HEK293 (cell line): ENCODE data around the gene IMMT.
A peak's percentile ranks its signal among the peaks of the same experiment; 100 is the strongest.

Experiments
- CTCF ChIA-PET: fragments of 350-600 bp; formaldehyde crosslinking; extraction: SDS; loops from one replicate; lab custom pipeline; 2021; ENCODE audit warnings: antibody characterized with exemption; lab: Yijun Ruan, JAX
- POLR2A ChIA-PET: fragments of 300-600 bp; formaldehyde crosslinking; extraction: SDS; loops from one replicate; lab custom pipeline; 2020; ENCODE audit warnings: antibody characterized with exemption, inconsistent platforms; lab: Yijun Ruan, JAX
- H3K27ac ChIP-seq: fragments of 200-500 bp; sonication (Bioruptor generic); 2 replicates; pipeline ENCODE4 v1.5.1; 2014; ENCODE audit warnings: low read depth, low read length, control low read depth, inconsistent platforms; ENCODE audit errors: extremely low read depth
- H3K36me3 ChIP-seq, 2 experiments: fragments of 200-500 bp in 1 of 2; sonication (Bioruptor generic) in 1 of 2; 1 replicate in 1 of 2; 2 replicates in 1 of 2; pipeline ENCODE4 v1.5.1; 2014 to 2017; ENCODE audit warnings: inconsistent platforms in 2 of 2, low read length in 2 of 2; ENCODE audit not compliant: control insufficient read depth in 2 of 2, insufficient read depth in 1 of 2
- H3K4me1 ChIP-seq: fragments of 200-500 bp; sonication (Bioruptor generic); 2 replicates; pipeline ENCODE4 v1.5.1; 2014; ENCODE audit warnings: mild to moderate bottlenecking, low read length, inconsistent platforms; ENCODE audit not compliant: control insufficient read depth, insufficient read depth
- H3K4me3 ChIP-seq: 2 replicates; pipeline ENCODE4 v1.5.1; 2011; ENCODE audit warnings: low read depth, mild to moderate bottlenecking, control low read depth, low read length, moderate library complexity
- H3K9me3 ChIP-seq: fragments of 200-500 bp; sonication (Bioruptor generic); 2 replicates; pipeline ENCODE4 v1.5.1; 2014; ENCODE audit warnings: low read depth, low read length, inconsistent platforms; ENCODE audit not compliant: control insufficient read depth, insufficient read depth
- GLIS2 ChIP-seq: fragments of 450-650 bp; formaldehyde crosslinking; IDR thresholded peaks from 2 replicates; pipeline ENCODE4 v1.5.1; 2016; ENCODE audit warnings: missing biosample characterization, missing genetic modification characterization
- PRDM10 ChIP-seq: fragments of 450-650 bp; formaldehyde crosslinking; IDR thresholded peaks from 2 replicates; pipeline ENCODE4 v1.5.1; 2016; ENCODE audit warnings: missing biosample characterization, missing genetic modification characterization
- SP3 ChIP-seq: fragments of 450-650 bp; formaldehyde crosslinking; IDR thresholded peaks from 2 replicates; pipeline ENCODE4 v1.5.1; 2016; ENCODE audit warnings: missing biosample characterization, missing genetic modification characterization
- ZNF146 ChIP-seq: fragments of 450-650 bp; formaldehyde crosslinking; IDR thresholded peaks from 2 replicates; pipeline ENCODE4 v1.5.1; 2016; ENCODE audit warnings: missing biosample characterization, missing genetic modification characterization
- ZNF311 ChIP-seq: fragments of 450-650 bp; formaldehyde crosslinking; IDR thresholded peaks from 2 replicates; pipeline ENCODE4 v1.5.1; 2017; ENCODE audit warnings: missing biosample characterization, missing genetic modification characterization, borderline replicate concordance
- ZXDB ChIP-seq: fragments of 450-650 bp; formaldehyde crosslinking; IDR thresholded peaks from 2 replicates; pipeline ENCODE4 v1.5.1; 2016; ENCODE audit warnings: missing biosample characterization, missing genetic modification characterization
- TF ChIP-seq, protein P1 (sequence below): fragments of 450-650 bp; formaldehyde crosslinking; IDR thresholded peaks from 2 replicates; pipeline ENCODE4 v1.5.1; 2016; ENCODE audit warnings: missing biosample characterization, missing genetic modification characterization
- TF ChIP-seq, protein P2 (sequence below): fragments of 450-650 bp; formaldehyde crosslinking; IDR thresholded peaks from 2 replicates; pipeline ENCODE4 v1.5.1; 2016; ENCODE audit warnings: missing biosample characterization, missing genetic modification characterization, borderline replicate concordance
- TF ChIP-seq, protein P3 (sequence below): fragments of 450-650 bp; formaldehyde crosslinking; IDR thresholded peaks from 2 replicates; pipeline ENCODE4 v1.5.1; 2016; ENCODE audit warnings: missing biosample characterization, missing genetic modification characterization

The IMMT gene

GRCh38 chr2:86157009-86157556, 38.2 kb downstream of the IMMT start (continued):
- TF ChIP-seq PRDM10 (tag by site-specific recombination) (no peak), ZNF311 (tag by site-specific recombination) (no peak), GLIS2 (tag by site-specific recombination) (no peak), ZXDB (no peak)
- TF ChIP-seq, protein P1, sequence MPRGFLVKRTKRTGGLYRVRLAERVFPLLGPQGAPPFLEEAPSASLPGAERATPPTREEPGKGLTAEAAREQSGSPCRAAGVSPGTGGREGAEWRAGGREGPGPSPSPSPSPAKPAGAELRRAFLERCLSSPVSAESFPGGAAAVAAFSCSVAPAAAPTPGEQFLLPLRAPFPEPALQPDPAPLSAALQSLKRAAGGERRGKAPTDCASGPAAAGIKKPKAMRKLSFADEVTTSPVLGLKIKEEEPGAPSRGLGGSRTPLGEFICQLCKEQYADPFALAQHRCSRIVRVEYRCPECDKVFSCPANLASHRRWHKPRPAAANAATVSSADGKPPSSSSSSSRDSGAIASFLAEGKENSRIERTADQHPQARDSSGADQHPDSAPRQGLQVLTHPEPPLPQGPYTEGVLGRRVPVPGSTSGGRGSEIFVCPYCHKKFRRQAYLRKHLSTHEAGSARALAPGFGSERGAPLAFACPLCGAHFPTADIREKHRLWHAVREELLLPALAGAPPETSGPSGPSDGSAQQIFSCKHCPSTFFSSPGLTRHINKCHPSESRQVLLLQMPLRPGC (tag by site-specific recombination), result no peak
- TF ChIP-seq, protein P2, sequence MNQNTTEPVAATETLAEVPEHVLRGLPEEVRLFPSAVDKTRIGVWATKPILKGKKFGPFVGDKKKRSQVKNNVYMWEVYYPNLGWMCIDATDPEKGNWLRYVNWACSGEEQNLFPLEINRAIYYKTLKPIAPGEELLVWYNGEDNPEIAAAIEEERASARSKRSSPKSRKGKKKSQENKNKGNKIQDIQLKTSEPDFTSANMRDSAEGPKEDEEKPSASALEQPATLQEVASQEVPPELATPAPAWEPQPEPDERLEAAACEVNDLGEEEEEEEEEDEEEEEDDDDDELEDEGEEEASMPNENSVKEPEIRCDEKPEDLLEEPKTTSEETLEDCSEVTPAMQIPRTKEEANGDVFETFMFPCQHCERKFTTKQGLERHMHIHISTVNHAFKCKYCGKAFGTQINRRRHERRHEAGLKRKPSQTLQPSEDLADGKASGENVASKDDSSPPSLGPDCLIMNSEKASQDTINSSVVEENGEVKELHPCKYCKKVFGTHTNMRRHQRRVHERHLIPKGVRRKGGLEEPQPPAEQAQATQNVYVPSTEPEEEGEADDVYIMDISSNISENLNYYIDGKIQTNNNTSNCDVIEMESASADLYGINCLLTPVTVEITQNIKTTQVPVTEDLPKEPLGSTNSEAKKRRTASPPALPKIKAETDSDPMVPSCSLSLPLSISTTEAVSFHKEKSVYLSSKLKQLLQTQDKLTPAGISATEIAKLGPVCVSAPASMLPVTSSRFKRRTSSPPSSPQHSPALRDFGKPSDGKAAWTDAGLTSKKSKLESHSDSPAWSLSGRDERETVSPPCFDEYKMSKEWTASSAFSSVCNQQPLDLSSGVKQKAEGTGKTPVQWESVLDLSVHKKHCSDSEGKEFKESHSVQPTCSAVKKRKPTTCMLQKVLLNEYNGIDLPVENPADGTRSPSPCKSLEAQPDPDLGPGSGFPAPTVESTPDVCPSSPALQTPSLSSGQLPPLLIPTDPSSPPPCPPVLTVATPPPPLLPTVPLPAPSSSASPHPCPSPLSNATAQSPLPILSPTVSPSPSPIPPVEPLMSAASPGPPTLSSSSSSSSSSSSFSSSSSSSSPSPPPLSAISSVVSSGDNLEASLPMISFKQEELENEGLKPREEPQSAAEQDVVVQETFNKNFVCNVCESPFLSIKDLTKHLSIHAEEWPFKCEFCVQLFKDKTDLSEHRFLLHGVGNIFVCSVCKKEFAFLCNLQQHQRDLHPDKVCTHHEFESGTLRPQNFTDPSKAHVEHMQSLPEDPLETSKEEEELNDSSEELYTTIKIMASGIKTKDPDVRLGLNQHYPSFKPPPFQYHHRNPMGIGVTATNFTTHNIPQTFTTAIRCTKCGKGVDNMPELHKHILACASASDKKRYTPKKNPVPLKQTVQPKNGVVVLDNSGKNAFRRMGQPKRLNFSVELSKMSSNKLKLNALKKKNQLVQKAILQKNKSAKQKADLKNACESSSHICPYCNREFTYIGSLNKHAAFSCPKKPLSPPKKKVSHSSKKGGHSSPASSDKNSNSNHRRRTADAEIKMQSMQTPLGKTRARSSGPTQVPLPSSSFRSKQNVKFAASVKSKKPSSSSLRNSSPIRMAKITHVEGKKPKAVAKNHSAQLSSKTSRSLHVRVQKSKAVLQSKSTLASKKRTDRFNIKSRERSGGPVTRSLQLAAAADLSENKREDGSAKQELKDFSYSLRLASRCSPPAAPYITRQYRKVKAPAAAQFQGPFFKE (tag by site-specific recombination), result no peak

DNA sequence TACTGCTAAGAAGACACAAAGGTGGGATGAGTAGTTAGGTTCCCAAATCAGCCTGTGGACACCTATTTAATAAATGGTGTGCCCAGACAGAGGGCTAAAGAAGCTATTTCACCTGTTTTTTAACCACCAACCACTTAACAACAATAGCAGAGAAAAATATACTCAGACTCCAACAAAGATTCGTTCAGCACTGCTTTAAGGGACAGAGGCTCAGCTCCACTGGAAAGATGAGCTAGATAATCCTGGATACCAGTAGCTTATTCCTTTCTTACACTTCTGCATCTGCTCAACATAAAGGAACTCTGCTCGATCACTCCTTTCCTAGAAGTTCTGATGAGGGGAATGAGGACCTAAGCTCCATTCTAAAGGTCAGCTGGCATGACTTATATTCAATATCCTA, 44.8 kb downstream of the IMMT start:
- H3K9me3 ChIP-seq, result no peaks in the 10 kb centered on the region
- no peak overlapping the region for H3K4me3 ChIP-seq
- ChIA-PET CTCF (interaction anchor here (0.7 kb wide), 1 partner anchor 323 kb away, joined by 3 read pairs; no protein-coding TSS in a partner anchor), POLR2A (interaction anchor here (0.7 to 1.6 kb wide), 2 partner anchors 45 to 612 kb away, joined by 4 to 5 read pairs; partner anchors contain the start of genes MAT2A, POLR1A and PTCD3)
- H3K4me1 ChIP-seq, result no peaks in the 10 kb centered on the region
- peaks cover 62 to 75% of the 10 kb centered on the region in 2 experiments for H3K36me3 ChIP-seq
- no peak overlapping the region for H3K27ac ChIP-seq
- TF ChIP-seq ZNF146 (tag by site-specific recombination) (no peak), SP3 (no peak)
- TF ChIP-seq, protein P3, sequence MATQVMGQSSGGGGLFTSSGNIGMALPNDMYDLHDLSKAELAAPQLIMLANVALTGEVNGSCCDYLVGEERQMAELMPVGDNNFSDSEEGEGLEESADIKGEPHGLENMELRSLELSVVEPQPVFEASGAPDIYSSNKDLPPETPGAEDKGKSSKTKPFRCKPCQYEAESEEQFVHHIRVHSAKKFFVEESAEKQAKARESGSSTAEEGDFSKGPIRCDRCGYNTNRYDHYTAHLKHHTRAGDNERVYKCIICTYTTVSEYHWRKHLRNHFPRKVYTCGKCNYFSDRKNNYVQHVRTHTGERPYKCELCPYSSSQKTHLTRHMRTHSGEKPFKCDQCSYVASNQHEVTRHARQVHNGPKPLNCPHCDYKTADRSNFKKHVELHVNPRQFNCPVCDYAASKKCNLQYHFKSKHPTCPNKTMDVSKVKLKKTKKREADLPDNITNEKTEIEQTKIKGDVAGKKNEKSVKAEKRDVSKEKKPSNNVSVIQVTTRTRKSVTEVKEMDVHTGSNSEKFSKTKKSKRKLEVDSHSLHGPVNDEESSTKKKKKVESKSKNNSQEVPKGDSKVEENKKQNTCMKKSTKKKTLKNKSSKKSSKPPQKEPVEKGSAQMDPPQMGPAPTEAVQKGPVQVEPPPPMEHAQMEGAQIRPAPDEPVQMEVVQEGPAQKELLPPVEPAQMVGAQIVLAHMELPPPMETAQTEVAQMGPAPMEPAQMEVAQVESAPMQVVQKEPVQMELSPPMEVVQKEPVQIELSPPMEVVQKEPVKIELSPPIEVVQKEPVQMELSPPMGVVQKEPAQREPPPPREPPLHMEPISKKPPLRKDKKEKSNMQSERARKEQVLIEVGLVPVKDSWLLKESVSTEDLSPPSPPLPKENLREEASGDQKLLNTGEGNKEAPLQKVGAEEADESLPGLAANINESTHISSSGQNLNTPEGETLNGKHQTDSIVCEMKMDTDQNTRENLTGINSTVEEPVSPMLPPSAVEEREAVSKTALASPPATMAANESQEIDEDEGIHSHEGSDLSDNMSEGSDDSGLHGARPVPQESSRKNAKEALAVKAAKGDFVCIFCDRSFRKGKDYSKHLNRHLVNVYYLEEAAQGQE, result peak; percentile 50; the same call in 1 of the 2 replicates
